IPS-18a (cell line): Measurements from ENCODE around the gene CRYL1.

Source experiments
- H3K27ac ChIP-seq: one replicate; pipeline ENCODE4 v1.5.1; 2013; ENCODE audit warnings: low read length
- H3K27me3 ChIP-seq: one replicate; pipeline ENCODE4 v1.6.1; 2013; ENCODE audit warnings: mild to moderate bottlenecking, low read length; ENCODE audit not compliant: control insufficient read depth, insufficient read depth
- H3K36me3 ChIP-seq: one replicate; pipeline ENCODE4 v1.6.1; 2013; ENCODE audit warnings: low read depth, low read length; ENCODE audit not compliant: control insufficient read depth
- H3K4me1 ChIP-seq: one replicate; pipeline ENCODE4 v1.6.1; 2013; ENCODE audit warnings: low read depth, low read length; ENCODE audit not compliant: control insufficient read depth
- H3K4me3 ChIP-seq: one replicate; pipeline ENCODE4 v1.5.1; 2013; ENCODE audit warnings: low read length
- H3K9ac ChIP-seq: one replicate; pipeline ENCODE4 v1.6.1; 2013; ENCODE audit warnings: mild to moderate bottlenecking, low read length, moderate library complexity
- H3K9me3 ChIP-seq: one replicate; pipeline ENCODE4 v1.6.1; 2013; ENCODE audit warnings: low read depth, low read length; ENCODE audit not compliant: control insufficient read depth

CRYL1 gene

DNA sequence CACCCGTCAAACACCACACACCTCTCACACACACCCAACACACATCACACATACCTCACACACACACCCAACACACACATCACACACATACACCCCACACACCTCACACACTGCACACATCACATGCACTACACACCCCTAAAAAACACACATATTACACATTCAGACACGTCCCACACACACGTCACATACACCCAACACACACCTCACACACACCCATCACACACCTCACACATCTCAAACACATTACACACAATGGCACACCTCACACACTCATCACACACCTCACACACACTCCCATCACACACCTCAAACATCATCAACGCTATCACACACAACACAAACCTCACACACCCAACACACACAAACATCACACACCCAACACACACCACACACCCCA lies 133.1 kb downstream of the CRYL1 start:
- no peak overlapping the region for H3K27ac ChIP-seq
- no peak overlapping the region for H3K9ac ChIP-seq
- H3K36me3 ChIP-seq, result no peaks in the 10 kb centered on the region
- H3K27me3 ChIP-seq, result no peaks in the 10 kb centered on the region
- no peaks in the 10 kb centered on the region for H3K9me3 ChIP-seq
- H3K4me3 ChIP-seq, result no peak overlapping the region
- no peaks in the 10 kb centered on the region for H3K4me1 ChIP-seq

DNA sequence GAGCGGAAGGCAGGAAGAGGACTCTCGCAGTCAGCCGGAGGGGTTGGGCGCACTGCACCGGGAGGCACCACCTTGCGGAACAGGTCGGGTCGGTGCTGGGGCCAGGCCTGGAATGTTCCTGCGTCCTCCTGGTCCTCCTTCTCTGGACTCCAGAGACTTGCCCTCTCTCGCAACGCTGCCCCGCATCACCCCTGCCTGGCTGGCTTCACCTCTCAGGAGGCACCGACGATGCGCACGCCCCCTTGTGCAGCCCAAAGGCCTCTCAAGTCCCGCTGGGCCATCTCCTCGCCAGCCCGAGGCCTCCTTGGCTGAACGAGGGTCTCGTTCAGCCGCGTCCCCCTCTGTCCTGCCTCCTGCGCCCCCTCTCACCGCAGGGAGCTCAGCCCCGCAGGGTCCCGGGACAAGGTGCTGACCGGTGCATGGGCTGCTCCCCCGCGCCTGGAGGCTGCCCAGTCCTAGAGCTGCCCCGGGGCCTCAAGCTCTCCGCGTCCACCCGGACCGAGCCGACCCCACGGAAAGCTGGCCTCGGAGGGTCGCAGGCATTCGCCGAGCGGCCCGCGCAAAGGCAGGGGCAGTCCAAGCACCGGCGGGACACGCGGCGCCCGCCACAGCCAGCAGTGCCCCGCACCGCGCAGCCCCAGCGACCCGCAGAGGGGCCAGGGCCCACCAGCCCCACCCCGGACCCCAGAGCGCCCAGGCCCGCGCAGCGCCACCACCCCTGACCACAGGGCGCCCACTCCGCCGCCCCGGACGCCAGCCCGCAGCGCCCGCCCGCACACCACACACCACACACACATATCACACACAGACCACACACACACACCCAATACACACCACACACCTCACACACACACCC lies 133.8 kb downstream of the CRYL1 start:
- H3K9ac ChIP-seq, result no peak overlapping the region
- H3K9me3 ChIP-seq, result no peaks in the 10 kb centered on the region
- H3K27ac ChIP-seq, result no peak overlapping the region

DNA sequence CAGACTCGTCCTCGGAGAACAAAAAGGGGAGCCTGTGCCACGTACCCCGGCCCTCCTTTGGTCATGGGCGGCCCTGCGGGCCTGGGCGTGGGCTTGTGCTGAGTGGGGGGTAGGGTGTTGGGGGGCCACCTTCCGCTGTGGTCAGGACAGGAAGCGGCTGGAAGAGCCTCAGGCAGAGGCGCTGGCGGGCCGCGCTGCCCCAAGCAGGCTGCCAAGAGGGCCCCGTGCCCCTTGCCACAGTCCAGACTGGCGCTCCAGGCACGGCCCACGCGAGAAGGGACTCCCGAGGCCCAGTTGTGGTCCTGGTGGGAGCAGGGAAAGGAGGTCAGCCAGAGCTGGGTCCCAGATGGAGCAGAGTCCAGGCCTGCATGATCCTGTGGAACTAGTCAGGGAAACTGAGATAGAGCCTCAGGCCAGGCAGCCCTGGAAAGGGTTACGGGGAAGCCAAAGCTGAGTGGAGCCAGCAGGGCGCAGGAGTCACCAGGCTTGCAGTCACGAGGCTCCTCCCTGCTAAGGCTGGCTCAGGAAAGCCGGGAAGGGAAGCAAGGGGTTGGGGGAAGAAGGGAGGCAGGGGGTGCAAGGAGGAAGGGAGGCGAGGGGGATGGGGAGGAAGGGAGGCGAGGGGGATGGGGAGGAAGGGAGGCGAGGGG lies 135.0 kb downstream of the CRYL1 start:
- Histone ChIP-seq H3K27me3 (no peaks in the 10 kb centered on the region), H3K9me3 (peaks cover 2% of the 10 kb centered on the region), H3K9ac (no peak overlapping the region), H3K4me3 (no peak overlapping the region), H3K4me1 (no peaks in the 10 kb centered on the region), H3K27ac (no peak overlapping the region), H3K36me3 (no peaks in the 10 kb centered on the region)

More for the DNA sequence above, 133.8 kb downstream of the CRYL1 start:
- H3K27me3 ChIP-seq, result no peaks in the 10 kb centered on the region
- H3K4me3 ChIP-seq, result no peak overlapping the region
- no peaks in the 10 kb centered on the region for H3K36me3 ChIP-seq
- no peaks in the 10 kb centered on the region for H3K4me1 ChIP-seq

DNA sequence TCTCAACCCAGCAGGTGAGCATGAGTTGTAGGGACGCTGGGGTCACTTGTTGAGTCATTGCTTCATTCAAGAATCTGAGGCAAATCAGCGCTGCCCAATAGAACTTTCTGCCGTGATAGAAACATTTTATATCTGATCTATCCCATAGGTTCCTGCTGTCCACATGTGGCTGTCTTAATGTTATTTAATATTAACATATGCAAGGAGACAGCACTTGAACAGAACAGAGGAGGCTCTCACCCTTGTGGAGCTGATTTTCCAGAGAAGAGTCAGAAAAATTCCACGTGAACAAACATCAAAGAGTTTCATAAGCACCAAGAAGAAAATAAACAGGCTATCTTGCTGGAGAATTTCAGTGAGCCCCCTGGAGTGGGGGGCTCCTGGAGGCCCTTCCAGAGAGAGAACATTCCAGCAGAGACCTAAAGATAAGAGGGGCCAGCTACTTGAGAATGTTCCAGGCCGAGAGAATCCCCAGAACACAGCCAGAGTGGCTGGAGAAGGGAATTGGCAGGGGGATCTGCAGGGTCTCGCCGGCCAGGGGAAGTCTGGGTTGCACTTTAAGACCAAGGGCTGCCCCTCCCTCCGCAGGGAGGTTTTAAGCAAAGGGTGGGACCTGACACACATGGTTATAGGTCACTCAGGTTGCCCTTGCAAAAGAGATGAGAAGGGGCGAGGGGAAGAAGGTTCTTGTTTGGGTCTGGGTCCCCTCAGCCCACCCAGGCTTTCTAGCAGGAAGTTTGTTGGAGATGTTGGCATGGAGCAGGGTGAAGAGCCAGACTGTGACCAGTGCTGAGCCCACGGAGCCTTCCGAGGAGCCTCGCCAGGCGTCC lies 135.7 kb downstream of the CRYL1 start:
- Histone ChIP-seq H3K27me3 (no peaks in the 10 kb centered on the region), H3K4me3 (no peak overlapping the region), H3K36me3 (no peaks in the 10 kb centered on the region), H3K4me1 (no peaks in the 10 kb centered on the region), H3K9ac (no peak overlapping the region), H3K9me3 (peaks cover 2% of the 10 kb centered on the region), H3K27ac (no peak overlapping the region)

DNA sequence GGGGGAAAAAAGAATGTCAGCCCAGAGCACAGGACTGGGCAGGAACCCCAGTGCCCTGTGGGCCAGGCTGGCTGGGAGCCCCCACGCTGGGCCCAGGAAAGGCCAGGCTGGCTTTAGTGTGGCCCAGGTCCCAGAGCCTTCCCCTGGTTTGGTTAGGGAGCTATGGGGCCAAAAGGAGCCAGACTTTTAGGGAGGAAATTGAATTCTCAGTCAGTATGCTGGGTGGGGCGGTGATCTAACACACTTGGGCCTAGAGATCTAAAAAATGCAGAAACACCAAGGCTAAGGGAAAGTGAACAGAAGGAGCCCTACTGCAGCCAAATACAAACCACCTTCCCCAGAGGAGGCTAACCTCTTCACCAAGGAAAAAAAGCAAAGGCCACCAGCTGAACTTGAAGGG lies 137.5 kb downstream of the CRYL1 start:
- Histone ChIP-seq H3K36me3 (no peaks in the 10 kb centered on the region), H3K27me3 (no peaks in the 10 kb centered on the region), H3K4me1 (no peaks in the 10 kb centered on the region), H3K27ac (no peak overlapping the region), H3K9ac (no peak overlapping the region), H3K4me3 (no peak overlapping the region), H3K9me3 (peaks cover 2% of the 10 kb centered on the region)

DNA sequence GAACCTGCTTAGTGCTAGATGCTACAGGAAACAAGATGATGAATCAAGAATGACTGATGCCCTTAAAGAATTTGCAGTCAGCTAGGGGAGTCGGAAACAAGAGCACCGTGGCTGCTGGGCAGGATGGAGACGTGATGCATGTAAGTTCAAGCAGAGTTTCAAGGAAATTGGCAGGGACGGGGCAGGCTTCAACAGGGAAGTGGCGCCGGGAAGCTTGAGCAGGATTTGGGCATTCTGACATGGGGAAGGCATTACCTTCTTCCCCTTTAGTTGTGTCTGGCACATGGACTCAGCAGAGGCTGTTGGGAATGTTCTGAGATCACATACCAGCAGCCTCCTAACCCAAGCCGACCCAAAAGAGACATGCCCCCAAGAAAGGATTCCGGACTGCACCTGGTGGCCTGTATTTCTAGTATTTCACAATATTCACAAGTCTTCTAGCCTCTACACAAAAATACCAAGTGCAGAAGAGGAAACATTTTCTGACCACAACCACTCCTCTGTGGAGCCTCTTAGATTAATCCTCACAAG lies 138.2 kb downstream of the CRYL1 start:
- H3K27ac ChIP-seq, result no peak overlapping the region

DNA sequence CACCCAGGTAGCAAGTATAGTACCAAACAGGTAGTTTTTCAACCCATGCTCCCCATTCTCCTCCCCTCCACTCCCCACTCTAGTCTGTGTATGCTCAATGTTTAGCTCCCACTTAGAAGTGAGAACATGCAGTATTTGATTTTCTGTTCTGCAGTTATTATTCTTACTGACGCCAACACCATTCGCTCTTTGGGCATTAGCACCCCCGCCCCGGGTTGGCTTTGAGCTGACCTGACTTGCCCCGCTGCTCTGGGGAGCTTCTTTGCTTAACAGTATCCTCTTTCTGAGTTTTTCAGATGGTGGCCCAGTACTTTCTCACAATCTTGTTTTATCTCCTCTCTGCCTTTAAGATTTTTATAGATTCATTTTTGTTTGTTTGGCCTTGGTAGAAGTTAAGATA lies 138.7 kb downstream of the CRYL1 start:
- H3K9ac ChIP-seq, result no peak overlapping the region
- no peaks in the 10 kb centered on the region for H3K27me3 ChIP-seq
- H3K4me1 ChIP-seq, result no peaks in the 10 kb centered on the region
- peaks cover 2% of the 10 kb centered on the region for H3K9me3 ChIP-seq
- H3K4me3 ChIP-seq, result no peak overlapping the region
- no peak overlapping the region for H3K27ac ChIP-seq
- H3K36me3 ChIP-seq, result no peaks in the 10 kb centered on the region

More for the DNA sequence above, 138.2 kb downstream of the CRYL1 start:
- Histone ChIP-seq H3K9ac (no peak overlapping the region), H3K27me3 (no peaks in the 10 kb centered on the region), H3K4me1 (no peaks in the 10 kb centered on the region), H3K36me3 (no peaks in the 10 kb centered on the region), H3K4me3 (no peak overlapping the region), H3K9me3 (peaks cover 2% of the 10 kb centered on the region)

DNA sequence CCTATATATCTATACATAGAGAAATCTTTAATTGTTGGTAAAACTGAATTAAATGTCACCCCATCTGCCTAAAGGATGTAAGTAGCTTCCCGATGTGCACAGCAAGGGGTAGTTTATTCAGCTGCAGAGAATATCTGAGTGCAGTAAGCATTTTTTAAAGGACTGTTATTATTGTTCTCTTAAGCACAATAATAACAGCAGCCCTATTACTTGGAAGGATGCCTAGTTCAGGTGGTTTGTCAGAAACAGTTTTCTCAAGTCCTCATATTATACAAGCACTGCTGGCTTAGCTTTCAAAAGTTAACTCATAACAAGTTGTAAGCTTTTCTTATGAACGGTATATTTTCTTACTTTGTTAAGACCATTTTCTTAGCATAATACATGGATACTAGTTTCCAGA lies 142.6 kb downstream of the CRYL1 start:
- Histone ChIP-seq H3K4me1 (no peaks in the 10 kb centered on the region), H3K9ac (no peak overlapping the region), H3K27me3 (no peaks in the 10 kb centered on the region), H3K27ac (no peak overlapping the region), H3K36me3 (no peaks in the 10 kb centered on the region), H3K9me3 (peaks cover 2% of the 10 kb centered on the region), H3K4me3 (no peak overlapping the region)

DNA sequence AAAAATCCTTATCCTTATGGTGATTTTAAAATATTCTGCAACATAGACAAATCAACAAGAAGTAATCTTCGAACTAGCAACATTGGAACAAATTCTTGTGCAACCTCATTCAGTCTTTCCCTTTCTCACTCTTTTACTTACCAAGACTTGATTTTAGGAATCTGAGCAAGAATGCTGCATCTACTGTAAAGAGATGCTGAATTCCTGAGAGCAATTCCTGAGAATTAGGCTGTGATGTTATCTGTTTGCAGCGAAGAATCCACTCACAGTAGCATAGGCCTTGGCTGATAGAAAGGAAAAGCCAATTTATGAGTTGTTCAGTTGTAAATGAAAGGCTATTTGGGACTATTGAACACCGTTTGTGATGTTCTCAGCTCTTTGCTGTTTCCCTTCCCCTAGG lies 144.3 kb downstream of the CRYL1 start:
- Histone ChIP-seq H3K27ac (no peak overlapping the region), H3K27me3 (no peaks in the 10 kb centered on the region), H3K36me3 (no peaks in the 10 kb centered on the region), H3K4me1 (no peaks in the 10 kb centered on the region), H3K9ac (no peak overlapping the region), H3K9me3 (peaks cover 2% of the 10 kb centered on the region), H3K4me3 (no peak overlapping the region)

DNA sequence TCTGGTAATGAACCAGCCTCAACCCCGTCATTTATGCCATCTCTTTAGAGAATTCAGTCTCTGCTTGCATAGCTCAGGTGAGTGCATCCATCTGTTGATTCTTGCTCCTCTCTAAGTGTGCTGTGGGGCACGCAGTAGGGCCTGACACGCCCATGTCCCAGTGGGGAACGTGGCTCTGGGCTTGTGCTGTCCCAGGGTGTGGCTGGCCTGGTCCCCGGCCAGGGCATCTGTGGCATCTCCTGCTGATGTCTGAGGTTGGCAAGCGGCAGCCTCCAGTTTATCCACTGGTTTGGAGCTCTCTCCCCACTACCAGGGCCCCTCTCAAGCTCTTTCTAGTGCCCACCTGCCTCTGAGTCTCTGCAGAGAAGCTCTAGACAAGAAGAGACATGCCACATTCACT lies 146.9 kb downstream of the CRYL1 start:
- no peak overlapping the region for H3K4me3 ChIP-seq
- no peaks in the 10 kb centered on the region for H3K9me3 ChIP-seq
- no peaks in the 10 kb centered on the region for H3K27me3 ChIP-seq
- H3K27ac ChIP-seq, result no peak overlapping the region
- H3K4me1 ChIP-seq, result no peaks in the 10 kb centered on the region
- H3K9ac ChIP-seq, result no peak overlapping the region
- no peaks in the 10 kb centered on the region for H3K36me3 ChIP-seq

DNA sequence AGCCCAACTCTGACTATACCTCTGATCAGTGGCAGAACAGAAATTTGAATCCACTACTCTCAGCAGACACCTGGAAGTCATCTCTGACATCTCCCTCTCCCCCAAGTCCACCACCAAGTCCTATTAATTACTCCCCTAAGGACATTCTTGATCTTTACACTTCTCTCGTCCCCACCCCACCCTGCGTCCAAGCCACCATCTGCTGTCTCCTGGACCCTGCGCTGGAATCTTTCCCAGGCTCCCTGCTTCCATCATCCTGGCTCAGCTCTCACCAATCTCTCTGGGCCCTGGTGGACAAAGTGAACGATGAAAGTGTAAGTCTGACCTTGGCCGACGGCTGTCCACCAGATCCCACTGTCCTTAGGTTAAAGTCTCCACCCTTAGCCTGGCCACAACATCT lies 147.9 kb downstream of the CRYL1 start:
- Histone ChIP-seq H3K9me3 (no peaks in the 10 kb centered on the region), H3K4me3 (no peak overlapping the region), H3K27me3 (no peaks in the 10 kb centered on the region), H3K4me1 (no peaks in the 10 kb centered on the region), H3K27ac (no peak overlapping the region), H3K36me3 (no peaks in the 10 kb centered on the region), H3K9ac (no peak overlapping the region)
